GM23338 (cell line): ENCODE measurements around the gene MTURN.

Experiments
- EZH2 ChIP-seq: fragments of 200-600 bp; sonication (generic); IDR thresholded peaks from one replicate; pipeline ENCODE4 v1.8.0; 2017; ENCODE audit warnings: antibody characterized with exemption, mild to moderate bottlenecking, low read depth; ENCODE audit not compliant: unreplicated experiment
- REST ChIP-seq: IDR thresholded peaks from one replicate; pipeline ENCODE4 v1.6.1; 2018; ENCODE audit warnings: antibody characterized with exemption; ENCODE audit not compliant: unreplicated experiment
- STAT1 ChIP-seq: IDR thresholded peaks from one replicate; pipeline ENCODE4 v1.6.1; 2016; ENCODE audit warnings: antibody characterized with exemption; ENCODE audit not compliant: unreplicated experiment
- TF ChIP-seq, protein P1 (sequence below), 2 experiments: fragments of 200-600 bp in 1 of 2; sonication (generic) in 1 of 2; conservative IDR thresholded peaks; 2 replicates each; pipeline versions ENCODE4 v1.5.1 to v1.6.1; 2016 to 2017; ENCODE audit warnings: antibody characterized with exemption in 2 of 2, low read depth in 2 of 2, mild to moderate bottlenecking in 2 of 2, moderate library complexity in 1 of 2

DNA sequence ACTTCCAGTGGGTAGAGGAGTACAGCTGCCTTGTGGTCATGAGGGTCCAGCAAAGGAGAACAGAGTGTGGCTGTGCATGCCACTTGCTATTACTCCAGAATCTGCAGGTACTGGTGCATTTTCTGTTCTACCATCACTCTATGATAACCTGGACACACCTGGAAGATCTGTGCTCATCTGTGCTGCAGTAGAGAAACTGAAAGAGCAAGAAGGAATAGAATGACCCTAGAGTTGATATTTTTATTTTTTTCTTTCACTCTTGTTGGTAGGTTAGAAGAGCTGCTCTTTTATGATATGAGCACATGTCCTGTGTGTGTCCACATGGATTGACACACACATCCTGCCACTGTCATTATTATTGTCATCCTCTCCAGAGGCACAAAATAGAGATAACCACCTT, 48.3 kb upstream of the MTURN start:
- TF ChIP-seq REST (no peak), STAT1 (no peak), EZH2 (no peak)
- TF ChIP-seq, protein P1, sequence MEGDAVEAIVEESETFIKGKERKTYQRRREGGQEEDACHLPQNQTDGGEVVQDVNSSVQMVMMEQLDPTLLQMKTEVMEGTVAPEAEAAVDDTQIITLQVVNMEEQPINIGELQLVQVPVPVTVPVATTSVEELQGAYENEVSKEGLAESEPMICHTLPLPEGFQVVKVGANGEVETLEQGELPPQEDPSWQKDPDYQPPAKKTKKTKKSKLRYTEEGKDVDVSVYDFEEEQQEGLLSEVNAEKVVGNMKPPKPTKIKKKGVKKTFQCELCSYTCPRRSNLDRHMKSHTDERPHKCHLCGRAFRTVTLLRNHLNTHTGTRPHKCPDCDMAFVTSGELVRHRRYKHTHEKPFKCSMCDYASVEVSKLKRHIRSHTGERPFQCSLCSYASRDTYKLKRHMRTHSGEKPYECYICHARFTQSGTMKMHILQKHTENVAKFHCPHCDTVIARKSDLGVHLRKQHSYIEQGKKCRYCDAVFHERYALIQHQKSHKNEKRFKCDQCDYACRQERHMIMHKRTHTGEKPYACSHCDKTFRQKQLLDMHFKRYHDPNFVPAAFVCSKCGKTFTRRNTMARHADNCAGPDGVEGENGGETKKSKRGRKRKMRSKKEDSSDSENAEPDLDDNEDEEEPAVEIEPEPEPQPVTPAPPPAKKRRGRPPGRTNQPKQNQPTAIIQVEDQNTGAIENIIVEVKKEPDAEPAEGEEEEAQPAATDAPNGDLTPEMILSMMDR (conservative IDR thresholded peaks at IDR 0.05; ENCODE audit: low read depth in 2 of 2): no peak
